22Rv1 (cell line): ENCODE data around the gene WNT4.

ENCODE experiments used
- CTCF ChIP-seq: fragments of 450-650 bp; IDR thresholded peaks from 2 replicates; pipeline ENCODE4 v1.5.1; 2017; ENCODE audit warnings: mild to moderate bottlenecking
- ZFX ChIP-seq: fragments of 450-650 bp; IDR thresholded peaks from 2 replicates; pipeline ENCODE4 v1.6.1; 2017; ENCODE audit warnings: antibody characterized with exemption, borderline replicate concordance

- TF ChIP-seq CTCF = no peak
- no peak for TF ChIP-seq ZFX
These were observed 18.9 kb downstream of the WNT4 start for GRCh38 chr1:22123901-22124404.
